PC-3 (cell line): ENCODE measurements around the gene ALDH2. TPM values are rescaled to one million over a fixed set of nuclear protein-coding genes. Genes with fewer than 3 reads are reported as not detected.

Experiments used
- ATAC-seq: fragments of 200-7000 bp; cut with Tn5 transposase; 2 replicates; pipeline ENCODE4 v1.9.1; 2020; ENCODE audit warnings: mild to moderate bottlenecking, moderate library complexity
- BruUV-seq: library from RNA; stranded (reverse); fragments of 400-500 nt; replicated peaks from 2 replicates; lab custom pipeline; 2021; lab: Mats Ljungman, UMichigan
- CTCF ChIA-PET: fragments of 300-600 bp; sonication (Branson Sonifier 250); formaldehyde crosslinking; loops from one replicate; lab custom pipeline; 2022; ENCODE audit warnings: antibody characterized with exemption; lab: Charles Lee
- POLR2A ChIA-PET: fragments of 300-600 bp; sonication (Branson Sonifier 250); formaldehyde crosslinking; loops from one replicate; lab custom pipeline; 2022; ENCODE audit warnings: antibody characterized with exemption; ENCODE audit not compliant: unreplicated experiment; lab: Charles Lee
- DNase-seq: peaks from one replicate; pipeline ENCODE4 v3.0.0-alpha.2; 2015
- H2AFZ ChIP-seq: fragments of 300-600 bp; sonication (generic); 2 replicates; pipeline ENCODE4 v1.6.0; 2016; ENCODE audit warnings: antibody characterized with exemption, low read length
- H3F3A ChIP-seq: fragments of 300-600 bp; sonication (generic); one replicate; pipeline ENCODE4 v1.6.0; 2017; ENCODE audit warnings: antibody characterized with exemption, low read length, control low read depth, mild to moderate bottlenecking; ENCODE audit not compliant: unreplicated experiment
- H3K27ac ChIP-seq: fragments of 300-600 bp; sonication (generic); 2 replicates; pipeline ENCODE4 v1.5.1; 2016; ENCODE audit warnings: mild to moderate bottlenecking, low read length
- H3K27me3 ChIP-seq: fragments of 300-600 bp; sonication (generic); 2 replicates; pipeline ENCODE4 v1.6.1; 2016; ENCODE audit warnings: low read length, mixed read lengths
- H3K36me3 ChIP-seq: fragments of 300-600 bp; sonication (generic); 2 replicates; pipeline ENCODE4 v1.6.1; 2016; ENCODE audit warnings: low read depth, mixed run types, low read length, mixed read lengths
- H3K4me1 ChIP-seq: fragments of 300-600 bp; sonication (generic); 2 replicates; pipeline ENCODE4 v1.5.1; 2016; ENCODE audit warnings: low read length; ENCODE audit not compliant: insufficient read depth
- H3K4me2 ChIP-seq: fragments of 300-600 bp; sonication (generic); 2 replicates; pipeline ENCODE4 v1.6.0; 2016; ENCODE audit warnings: low read length
- H3K4me3 ChIP-seq: fragments of 300-600 bp; sonication (generic); 2 replicates; pipeline ENCODE4 v1.5.1; 2016; ENCODE audit warnings: mild to moderate bottlenecking, low read length, mixed read lengths
- H3K79me2 ChIP-seq: fragments of 300-600 bp; sonication (generic); 2 replicates; pipeline ENCODE4 v1.6.1; 2017; ENCODE audit warnings: low read length, mixed read lengths
- H3K9ac ChIP-seq: fragments of 300-600 bp; sonication (generic); 2 replicates; pipeline ENCODE4 v1.6.0; 2016; ENCODE audit warnings: mild to moderate bottlenecking, low read length
- H3K9me2 ChIP-seq: fragments of 300-600 bp; sonication (generic); replicated peaks from 2 replicates; pipeline ENCODE4 v1.6.1; 2016; ENCODE audit warnings: mixed run types, low read length, mixed read lengths
- H3K9me3 ChIP-seq: fragments of 300-600 bp; sonication (generic); 2 replicates; pipeline ENCODE4 v1.6.1; 2016; ENCODE audit warnings: low read length, mixed read lengths
- H4K20me1 ChIP-seq: fragments of 300-600 bp; sonication (generic); 2 replicates; pipeline ENCODE4 v1.6.1; 2016; ENCODE audit warnings: low read length, mixed read lengths
- CTCF ChIP-seq: fragments of 300-600 bp; sonication (generic); conservative IDR thresholded peaks from 2 replicates; pipeline ENCODE4 v1.5.1; 2017; ENCODE audit warnings: antibody characterized with exemption, low read depth, mild to moderate bottlenecking, low read length
- EZH2 ChIP-seq: fragments of 300-600 bp; sonication (generic); IDR thresholded peaks from one replicate; pipeline ENCODE4 v1.6.1; 2017; ENCODE audit warnings: antibody characterized with exemption, mild to moderate bottlenecking, low read length; ENCODE audit not compliant: unreplicated experiment
- EZH2phosphoT487 ChIP-seq: fragments of 300-600 bp; sonication (generic); IDR thresholded peaks from 2 replicates; pipeline ENCODE4 v1.6.1; 2018; ENCODE audit warnings: mild to moderate bottlenecking, antibody characterized with exemption, low read length, borderline replicate concordance
- intact Hi-C: fragments of 100-400 bp; cut with micrococcal nuclease; formaldehyde crosslinking; loops from 2 replicates; pipeline ENCODE4 v1.9.0; 2023
- total RNA-seq: library from RNA; depleted of rRNA; stranded (reverse); fragments of >200 nt; gene quantifications from 2 replicates; pipeline ENCODE4 v1.2.3, GENCODE V29; 2014

ALDH2 gene
- total RNA-seq, 1 experiment from 2014 or later: 2.0 TPM

DNA sequence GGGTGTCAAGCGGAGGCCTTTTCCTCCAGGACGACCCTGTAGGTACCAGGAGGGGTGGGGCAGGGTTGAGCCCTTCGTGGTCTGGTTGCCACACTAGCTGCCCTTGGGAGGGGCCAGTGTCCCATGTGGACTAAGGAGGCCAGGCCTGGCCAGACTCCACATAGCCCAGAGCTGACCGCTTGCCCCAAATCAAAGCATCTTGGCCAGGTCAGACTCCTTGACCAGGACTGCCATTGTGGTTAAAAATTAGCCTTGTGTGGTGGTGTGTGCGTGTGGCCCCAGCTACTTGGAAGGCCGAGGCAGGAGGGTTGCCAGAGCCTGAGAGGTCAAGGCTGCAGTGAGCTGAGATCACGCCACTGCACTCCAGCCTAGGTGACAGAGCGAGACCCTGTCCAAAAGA is 24.8 kb downstream of the ALDH2 start:
- no peak for TF ChIP-seq CTCF
- no peak for TF ChIP-seq EZH2
- no peak for TF ChIP-seq EZH2phosphoT487
- no peaks in the 10 kb centered on the region for H3K9me3 ChIP-seq
- CTCF ChIA-PET: no interaction called here
- H3K4me2 ChIP-seq: no peak overlapping the region
- no peak overlapping the region for H3K4me3 ChIP-seq
- no peak for DNase-seq
- intact Hi-C loops: no loop called here
- H4K20me1 ChIP-seq: no peaks in the 10 kb centered on the region
- H3K9ac ChIP-seq: no peak overlapping the region
- H3K9me2 ChIP-seq: no peaks in the 10 kb centered on the region
- no peak overlapping the region for H3K27ac ChIP-seq
- no peaks in the 10 kb centered on the region for H3K36me3 ChIP-seq
- ATAC-seq: no peak
- H3K4me1 ChIP-seq: no peaks in the 10 kb centered on the region
- H3K27me3 ChIP-seq: no peaks in the 10 kb centered on the region
- BruUV-seq: no TSS peak
- H3K79me2 ChIP-seq: no peaks in the 10 kb centered on the region
- POLR2A ChIA-PET: no interaction called here
- no peak overlapping the region for H2AFZ ChIP-seq
- H3F3A ChIP-seq: no peaks in the 10 kb centered on the region

DNA sequence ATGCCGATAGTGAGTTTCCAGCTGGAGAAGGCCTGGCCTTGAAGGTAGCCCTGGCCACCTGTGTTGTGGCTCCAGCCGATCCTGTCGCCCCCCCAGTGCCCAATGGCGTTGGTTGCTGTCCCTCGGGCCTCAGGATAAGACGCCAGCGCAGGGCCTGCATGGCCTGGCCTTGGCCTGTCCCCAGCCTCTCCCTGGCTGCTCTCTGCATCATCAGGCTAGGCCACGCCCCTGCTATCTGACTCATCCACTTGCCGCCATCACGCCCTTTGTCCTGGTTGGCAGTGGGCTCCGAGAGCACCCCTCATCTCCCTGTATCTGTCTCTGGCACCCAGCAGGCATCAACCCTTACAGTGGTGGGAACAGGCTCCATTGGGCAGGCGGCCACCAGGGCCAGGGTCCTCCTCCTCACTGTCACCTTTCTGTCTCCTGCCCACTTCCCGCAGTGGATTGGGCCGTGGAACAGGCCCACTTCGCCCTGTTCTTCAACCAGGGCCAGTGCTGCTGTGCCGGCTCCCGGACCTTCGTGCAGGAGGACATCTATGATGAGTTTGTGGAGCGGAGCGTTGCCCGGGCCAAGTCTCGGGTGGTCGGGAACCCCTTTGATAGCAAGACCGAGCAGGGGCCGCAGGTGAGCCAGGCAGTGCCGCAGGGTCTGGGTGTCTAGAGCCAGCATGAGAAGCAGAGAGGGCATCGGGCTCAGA is 25.6 kb downstream of the ALDH2 start:
- Histone ChIP-seq H3K27ac (no peak overlapping the region), H3K4me2 (no peak overlapping the region), H3K9ac (no peak overlapping the region), H3K4me3 (no peak overlapping the region), H3K4me1 (no peaks in the 10 kb centered on the region), H3F3A (no peaks in the 10 kb centered on the region), H4K20me1 (no peaks in the 10 kb centered on the region), H2AFZ (no peak overlapping the region), H3K79me2 (no peaks in the 10 kb centered on the region), H3K36me3 (no peaks in the 10 kb centered on the region), H3K9me3 (no peaks in the 10 kb centered on the region), H3K27me3 (no peaks in the 10 kb centered on the region), H3K9me2 (no peaks in the 10 kb centered on the region)
- ChIA-PET POLR2A (no interaction called here), CTCF (no interaction called here)
- BruUV-seq: no TSS peak
- TF ChIP-seq CTCF (no peak), EZH2phosphoT487 (no peak), EZH2 (no peak)
- ATAC-seq: no peak
- intact Hi-C loops: no loop called here
- no peak for DNase-seq

- intact Hi-C loops: no loop called here
- H3F3A ChIP-seq: no peaks in the 10 kb centered on the region
Measured at GRCh38 chr12:111792856-111793235, 26.1 kb downstream of the ALDH2 start.

More at GRCh38 chr12:111792856-111793235, 26.1 kb downstream of the ALDH2 start:
- Histone ChIP-seq H3K9ac (no peak overlapping the region), H2AFZ (no peak overlapping the region), H3K9me2 (no peaks in the 10 kb centered on the region), H3K4me3 (no peak overlapping the region), H3K27me3 (no peaks in the 10 kb centered on the region), H3K4me2 (no peak overlapping the region), H3K36me3 (no peaks in the 10 kb centered on the region), H3K4me1 (no peaks in the 10 kb centered on the region), H4K20me1 (no peaks in the 10 kb centered on the region), H3K9me3 (no peaks in the 10 kb centered on the region), H3K79me2 (no peaks in the 10 kb centered on the region), H3K27ac (no peak overlapping the region)
- TF ChIP-seq EZH2phosphoT487: no peak
- no TSS peak for BruUV-seq
- CTCF ChIA-PET: no interaction called here
- DNase-seq: no peak
- POLR2A ChIA-PET: no interaction called here
- no peak for ATAC-seq
